Middle frontal gyrus (tissue), 1 donor: ENCODE data around the gene TMEM178B.
"Not testable (repeated sequence)": the region's sequence is repeated elsewhere in the genome, so short reads cannot be mapped to it uniquely, and the experiment has no call there.

Source experiments
- DNase-seq: peaks from one replicate; pipeline ENCODE4 v3.0.0-alpha.2; 2015; ENCODE audit warnings: low spot score; ENCODE audit errors: extremely low spot score

TMEM178B gene

GRCh38 chr7:141074162-141074991 is 513 bp downstream of the TMEM178B start:
- DNase-seq, result no peak

GRCh38 chr7:141074997-141075396 is 1.1 kb downstream of the TMEM178B start:
- DNase-seq, result no peak

GRCh38 chr7:141076377-141076776 is 2.5 kb downstream of the TMEM178B start:
- DNase-seq, result peak; percentile 33

- no peak for DNase-seq
These were observed 5.4 kb downstream of the TMEM178B start for GRCh38 chr7:141079219-141079618.

GRCh38 chr7:141089490-141089889 is 15.6 kb downstream of the TMEM178B start:
- not testable (repeated sequence) for DNase-seq

GRCh38 chr7:141094336-141095070 is 20.6 kb downstream of the TMEM178B start:
- no peak for DNase-seq

- no peak for DNase-seq
These were observed 23.6 kb downstream of the TMEM178B start for GRCh38 chr7:141097430-141097829.

DNA sequence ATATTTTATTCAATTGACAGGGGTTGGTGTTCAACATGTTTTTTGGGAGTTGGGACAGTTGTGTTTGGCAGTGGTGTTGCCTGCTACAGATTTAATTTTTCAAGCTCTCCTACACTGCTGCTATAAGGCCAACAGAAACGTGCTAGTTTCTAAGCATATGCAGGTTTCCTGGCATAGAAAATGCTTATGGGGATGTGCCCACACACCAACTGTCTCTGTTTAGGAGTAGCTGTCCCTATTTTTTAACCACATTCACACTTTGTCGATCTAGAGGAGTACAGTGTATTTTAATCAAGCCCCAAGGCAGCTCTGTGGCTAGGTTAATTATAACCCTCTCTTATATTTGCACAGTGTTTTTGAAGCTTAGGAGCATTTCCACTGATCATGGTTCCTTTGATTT is 28.6 kb downstream of the TMEM178B start:
- peak; percentile 48 for DNase-seq

- DNase-seq, result no peak
These were observed 30.1 kb downstream of the TMEM178B start for GRCh38 chr7:141103847-141104429.

GRCh38 chr7:141113131-141113530 is 39.3 kb downstream of the TMEM178B start:
- no peak for DNase-seq

DNA sequence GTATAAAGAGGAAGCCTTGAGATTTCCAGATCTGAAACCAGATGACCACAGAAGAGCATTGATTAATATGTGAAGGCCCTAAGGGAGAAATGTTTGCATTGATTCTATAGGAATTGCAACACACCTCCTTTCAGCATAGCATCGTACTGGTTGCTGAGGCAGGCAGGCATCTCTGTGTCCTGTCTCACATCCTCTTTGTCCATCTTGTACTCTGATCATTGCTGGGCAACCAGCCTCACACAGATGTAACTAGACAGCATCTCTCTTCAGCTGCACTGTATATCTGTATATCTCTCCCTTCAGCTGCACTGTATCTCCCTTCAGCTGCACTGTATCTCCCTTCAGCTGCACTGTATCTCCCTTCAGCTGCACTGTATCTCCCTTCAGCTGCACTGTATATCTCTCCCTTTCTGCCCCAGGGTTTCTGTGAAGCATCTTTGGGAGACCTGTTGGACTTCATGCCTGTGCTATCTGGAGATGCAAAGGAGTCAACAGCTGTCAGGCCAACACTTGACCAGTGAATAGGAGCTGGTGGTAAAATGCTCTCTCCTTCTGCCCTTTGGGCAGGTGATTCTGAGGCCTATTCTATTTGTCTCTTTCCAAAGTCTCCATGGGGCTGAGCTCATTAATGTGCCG is 40.3 kb downstream of the TMEM178B start:
- no peak for DNase-seq

DNA sequence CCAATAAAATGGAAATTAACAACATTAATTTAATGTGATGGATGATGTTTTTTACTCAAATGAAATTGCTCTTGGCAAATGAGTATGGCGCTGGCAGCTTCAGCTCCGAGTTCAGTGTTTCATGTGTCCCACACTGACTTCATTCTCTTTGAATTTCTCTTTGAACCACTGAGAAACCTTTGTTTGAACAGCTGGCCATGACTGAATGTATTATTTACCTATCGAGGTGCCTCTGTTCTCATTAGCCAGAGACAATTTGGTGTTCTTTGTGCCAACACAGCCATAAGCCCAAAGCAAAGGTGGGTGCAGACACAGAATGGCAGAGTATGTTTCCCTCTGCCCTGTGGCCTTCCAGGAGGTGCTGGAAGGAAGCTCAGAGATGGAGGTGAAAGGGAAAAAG is 42.1 kb downstream of the TMEM178B start:
- no peak for DNase-seq

DNA sequence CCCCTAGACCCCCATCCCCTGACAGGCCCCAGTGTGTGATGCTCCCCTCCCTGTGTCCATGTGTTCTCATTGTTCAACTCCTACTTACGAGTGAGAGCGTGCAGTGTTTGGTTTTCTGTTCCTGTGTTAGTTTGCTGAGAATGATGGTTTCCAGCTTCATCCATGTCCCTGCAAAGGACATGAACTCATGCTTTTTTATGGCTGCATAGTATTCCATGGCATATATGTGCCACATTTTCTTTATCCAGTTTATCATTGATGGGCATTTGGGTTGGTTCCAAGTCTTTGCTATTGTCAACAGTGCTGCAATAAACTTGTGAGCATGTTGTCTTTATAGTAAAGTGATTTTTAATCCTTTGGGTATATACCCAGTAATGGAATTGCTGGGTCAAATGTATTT is 42.8 kb downstream of the TMEM178B start:
- not testable (repeated sequence) for DNase-seq

DNA sequence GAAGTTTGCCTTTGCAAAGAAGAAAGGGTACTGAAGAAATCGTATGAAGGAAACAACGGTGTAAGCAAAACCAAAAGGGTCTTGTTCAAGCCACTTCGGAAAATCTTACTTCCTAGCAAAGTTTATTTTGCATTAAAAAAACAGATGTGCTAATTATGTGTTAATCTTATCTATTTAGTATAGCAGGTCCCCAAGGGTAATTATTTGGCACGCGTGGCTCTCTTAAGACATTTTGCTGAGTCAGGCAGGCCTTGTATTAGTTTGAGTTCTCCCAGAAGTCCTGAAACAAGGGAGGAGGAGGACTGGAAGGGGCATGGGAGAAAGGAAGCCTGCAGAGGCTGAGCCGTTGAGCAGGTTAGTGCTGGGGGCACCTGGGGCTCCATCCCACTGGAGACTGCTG is 44.9 kb downstream of the TMEM178B start:
- DNase-seq, result no peak

DNA sequence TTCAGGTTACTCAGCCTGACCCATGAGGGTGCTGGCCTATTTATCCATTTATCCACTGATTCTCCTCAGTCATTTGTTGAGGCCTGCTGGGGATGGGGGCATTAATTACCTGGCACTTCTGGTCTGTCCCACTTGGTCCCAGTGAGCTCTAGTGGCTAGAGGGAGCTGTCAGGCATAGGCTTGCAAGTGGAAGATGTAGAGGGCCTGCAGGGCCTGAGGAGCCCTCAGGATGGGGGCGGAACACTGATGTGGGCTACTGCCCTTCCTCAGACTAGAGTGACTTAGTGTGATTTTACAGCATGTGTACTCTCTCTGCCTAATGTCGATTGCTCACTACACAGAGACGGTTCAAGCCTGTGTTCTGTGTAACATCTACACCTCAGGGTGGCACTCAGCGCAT is 45.3 kb downstream of the TMEM178B start:
- DNase-seq, result no peak

- DNase-seq, result no peak
These were observed 48.9 kb downstream of the TMEM178B start for GRCh38 chr7:141122736-141123135.

- no peak for DNase-seq
These were observed 49.7 kb downstream of the TMEM178B start for GRCh38 chr7:141123522-141123921.

DNA sequence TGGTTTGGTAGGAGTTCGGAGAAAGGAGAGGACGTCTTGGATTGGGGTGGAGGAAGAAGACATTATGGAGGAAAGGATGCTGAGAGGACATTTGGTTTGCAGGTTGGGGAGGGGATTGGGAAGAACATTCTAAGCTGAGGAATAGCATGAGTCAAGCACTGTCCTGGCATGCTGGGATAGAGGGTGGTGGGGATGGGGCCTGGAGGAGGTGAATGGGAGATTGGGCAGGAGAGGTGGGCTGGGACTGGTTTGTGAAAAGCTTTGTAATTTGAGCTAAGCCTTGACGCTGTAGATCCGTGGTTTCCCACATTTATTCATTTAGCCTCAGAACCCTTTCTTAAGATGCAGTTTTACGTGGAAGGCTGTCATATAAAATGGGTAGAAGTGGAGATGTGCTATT is 52.2 kb downstream of the TMEM178B start:
- no peak for DNase-seq

- no peak for DNase-seq
These were observed 54.6 kb downstream of the TMEM178B start for GRCh38 chr7:141128506-141128905.

GRCh38 chr7:141128931-141129330 is 55.1 kb downstream of the TMEM178B start:
- no peak for DNase-seq

GRCh38 chr7:141132671-141133070 is 58.8 kb downstream of the TMEM178B start:
- no peak for DNase-seq

DNA sequence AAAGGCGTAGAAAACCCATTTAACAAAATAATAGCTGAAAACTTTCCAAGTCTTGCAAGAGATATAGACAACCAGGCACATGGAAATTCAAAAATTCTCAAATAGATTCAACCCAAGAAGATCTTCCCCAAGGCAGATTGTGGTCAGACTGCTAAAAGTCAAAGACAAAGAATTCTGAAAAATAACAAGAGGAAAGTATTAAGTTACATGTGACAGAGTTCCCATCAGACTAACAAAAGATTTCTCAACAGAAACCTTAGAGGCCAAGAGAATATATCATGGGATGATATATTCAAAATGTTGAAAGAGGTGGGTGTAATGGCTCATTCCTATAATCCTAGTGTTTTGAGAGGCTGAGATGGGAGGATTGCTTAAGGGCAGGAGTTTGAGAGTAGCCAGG is 59.8 kb downstream of the TMEM178B start:
- DNase-seq, result no peak
